Stimulated activated CD4-positive, alpha-beta T cell treated with anti-CD3 and anti-CD28 coated beads, Interleukin-2, amount 100 ng/mL, for 48 hours (primary cell): ENCODE data around the gene S1PR2.
"Not testable (repeated sequence)": the region's sequence is repeated elsewhere in the genome, so short reads cannot be mapped to it uniquely, and the experiment has no call there.

Experiments used
- DNase-seq, 2 donors: peaks; one replicate each; pipeline ENCODE4 v3.0.0-alpha.2; 2020

S1PR2 gene

GRCh38 chr19:10189616-10190015, 41.5 kb downstream of the S1PR2 start:
- DNase-seq = no peak

GRCh38 chr19:10187315-10187714, 43.8 kb downstream of the S1PR2 start:
- DNase-seq = no peak

- DNase-seq = no peak
These were observed 46.5 kb downstream of the S1PR2 start for GRCh38 chr19:10184636-10185035.

- no peak for DNase-seq
These were observed 47.2 kb downstream of the S1PR2 start for GRCh38 chr19:10183926-10184325.

GRCh38 chr19:10182847-10183246, 48.3 kb downstream of the S1PR2 start:
- DNase-seq = no peak

- no peak for DNase-seq
These were observed 49.1 kb downstream of the S1PR2 start for GRCh38 chr19:10182076-10182475.

GRCh38 chr19:10180459-10180858, 50.7 kb downstream of the S1PR2 start:
- DNase-seq = no peak

GRCh38 chr19:10180024-10180423, 51.1 kb downstream of the S1PR2 start:
- DNase-seq = not testable (repeated sequence)

- DNase-seq = no peak
These were observed 57.6 kb downstream of the S1PR2 start for GRCh38 chr19:10173527-10173926.
